H9 (cell line): ENCODE results near the gene SEMA3A. TPM values are rescaled to one million over a fixed set of nuclear protein-coding genes. Genes with fewer than 3 reads are reported as not detected.

Experiments
- DNase-seq: peaks from one replicate; pipeline ENCODE4 v3.0.0-alpha.2; 2017
- H2AFZ ChIP-seq: one replicate; pipeline ENCODE4 v1.6.1; 2013; ENCODE audit warnings: mild to moderate bottlenecking, low read length, control low read depth, moderate library complexity
- H2AK5ac ChIP-seq: 2 replicates; pipeline ENCODE4 v1.6.1; 2013; ENCODE audit warnings: low read length, control low read depth, mixed read lengths; ENCODE audit not compliant: insufficient read length
- H2BK120ac ChIP-seq: one replicate; pipeline ENCODE4 v1.6.1; 2013; ENCODE audit warnings: low read depth, mild to moderate bottlenecking, low read length, control low read depth, inconsistent platforms; ENCODE audit not compliant: poor library complexity, severe bottlenecking
- H2BK12ac ChIP-seq: 2 replicates; pipeline ENCODE4 v1.6.1; 2013; ENCODE audit warnings: low read length, control low read depth, mixed read lengths, low read depth; ENCODE audit not compliant: insufficient read length
- H2BK15ac ChIP-seq: 2 replicates; pipeline ENCODE4 v1.6.1; 2013; ENCODE audit warnings: low read depth, low read length, control low read depth
- H2BK20ac ChIP-seq: one replicate; pipeline ENCODE4 v1.6.1; 2013; ENCODE audit warnings: low read depth, mild to moderate bottlenecking, low read length, control low read depth, inconsistent platforms; ENCODE audit not compliant: poor library complexity, severe bottlenecking
- H2BK5ac ChIP-seq: 2 replicates; pipeline ENCODE4 v1.6.1; 2013; ENCODE audit warnings: low read length, control low read depth, mixed read lengths; ENCODE audit not compliant: insufficient read length
- H3K14ac ChIP-seq: 2 replicates; pipeline ENCODE4 v1.6.1; 2013; ENCODE audit warnings: low read length, control low read depth; ENCODE audit not compliant: insufficient read depth
- H3K18ac ChIP-seq: 2 replicates; pipeline ENCODE4 v1.6.1; 2013; ENCODE audit warnings: low read depth, mild to moderate bottlenecking, mixed read lengths, low read length, control low read depth; ENCODE audit not compliant: insufficient read length
- H3K23ac ChIP-seq: 2 replicates; pipeline ENCODE4 v1.6.1; 2013; ENCODE audit warnings: low read length, control low read depth, mixed read lengths, low read depth; ENCODE audit not compliant: insufficient read length
- H3K23me2 ChIP-seq: 2 replicates; pipeline ENCODE4 v1.6.1; 2013; ENCODE audit warnings: low read depth, mild to moderate bottlenecking, mixed read lengths, low read length, control low read depth; ENCODE audit not compliant: insufficient read length, poor library complexity, severe bottlenecking
- H3K27ac ChIP-seq: 2 replicates; pipeline ENCODE4 v1.5.1; 2013; ENCODE audit warnings: low read length, control low read depth, mixed read lengths, low read depth; ENCODE audit not compliant: insufficient read length
- H3K27me3 ChIP-seq: 2 replicates; pipeline ENCODE4 v1.6.1; 2013; ENCODE audit warnings: low read length, control low read depth, inconsistent platforms; ENCODE audit not compliant: insufficient read depth
- H3K4ac ChIP-seq: 2 replicates; pipeline ENCODE4 v1.6.1; 2013; ENCODE audit warnings: low read depth, mild to moderate bottlenecking, control low read depth, inconsistent platforms, low read length, moderate library complexity
- H3K4me1 ChIP-seq: 2 replicates; pipeline ENCODE4 v1.6.1; 2013; ENCODE audit warnings: low read length, control low read depth, inconsistent platforms; ENCODE audit not compliant: insufficient read depth
- H3K4me2 ChIP-seq: 2 replicates; pipeline ENCODE4 v1.6.1; 2013; ENCODE audit warnings: low read length, control low read depth, mixed read lengths; ENCODE audit not compliant: insufficient read length, insufficient read depth
- H3K56ac ChIP-seq: 2 replicates; pipeline ENCODE4 v1.6.1; 2013; ENCODE audit warnings: low read depth, mild to moderate bottlenecking, mixed read lengths, low read length, control low read depth; ENCODE audit not compliant: insufficient read length
- H3K79me1 ChIP-seq: 2 replicates; pipeline ENCODE4 v1.6.1; 2013; ENCODE audit warnings: low read depth, mild to moderate bottlenecking, moderate library complexity, low read length, control low read depth, inconsistent platforms; ENCODE audit not compliant: insufficient read depth, poor library complexity, severe bottlenecking
- H3K79me2 ChIP-seq: 2 replicates; pipeline ENCODE4 v1.6.1; 2013; ENCODE audit warnings: low read length, control low read depth, inconsistent platforms; ENCODE audit not compliant: insufficient read depth
- H3K9ac ChIP-seq: 2 replicates; pipeline ENCODE4 v1.6.1; 2013; ENCODE audit warnings: low read length, control low read depth, mixed read lengths; ENCODE audit not compliant: insufficient read length; ENCODE audit errors: extremely low read depth
- H3K9me3 ChIP-seq: one replicate; pipeline ENCODE4 v1.6.1; 2013; ENCODE audit warnings: low read depth, low read length, inconsistent platforms; ENCODE audit not compliant: control insufficient read depth
- H3T11ph ChIP-seq: one replicate; pipeline ENCODE4 v1.6.1; 2013; ENCODE audit warnings: mild to moderate bottlenecking, low read length, control low read depth, inconsistent platforms
- H4K20me1 ChIP-seq: one replicate; pipeline ENCODE4 v1.6.1; 2013; ENCODE audit not compliant: control insufficient read depth, insufficient read length, insufficient read depth
- H4K5ac ChIP-seq: 2 replicates; pipeline ENCODE4 v1.6.1; 2013; ENCODE audit warnings: low read depth, mild to moderate bottlenecking, mixed read lengths, low read length, control low read depth; ENCODE audit not compliant: insufficient read length
- H4K8ac ChIP-seq: replicated peaks from 2 replicates; pipeline ENCODE4 v1.6.1; 2013; ENCODE audit warnings: low read length, control low read depth, mixed read lengths, low read depth; ENCODE audit not compliant: insufficient read length
- H4K91ac ChIP-seq: 2 replicates; pipeline ENCODE4 v1.6.1; 2013; ENCODE audit warnings: low read depth, mild to moderate bottlenecking, moderate library complexity, mixed read lengths, low read length, control low read depth; ENCODE audit not compliant: insufficient read length
- H3K27ac Mint-ChIP-seq, 3 experiments: 2 replicates in 2 of 3; 3 replicates in 1 of 3; pipeline ENCODE4 v1.8.0; 2020 to 2021; ENCODE audit warnings: mixed read lengths in 3 of 3, mild to moderate bottlenecking in 1 of 3, moderate library complexity in 1 of 3
- H3K27me3 Mint-ChIP-seq: 2 replicates; pipeline ENCODE4 v1.8.0; 2021; ENCODE audit warnings: low read depth, mild to moderate bottlenecking, moderate library complexity, mixed read lengths
- H3K36me3 Mint-ChIP-seq, 3 experiments: 2 replicates in 2 of 3; 3 replicates in 1 of 3; pipeline ENCODE4 v1.8.0; 2020 to 2021; ENCODE audit warnings: low read depth in 3 of 3, mixed read lengths in 3 of 3; ENCODE audit not compliant: insufficient read depth in 1 of 3
- H3K4me1 Mint-ChIP-seq, 2 experiments: 2 replicates each; pipeline ENCODE4 v1.8.0; 2020; ENCODE audit warnings: mixed read lengths in 2 of 2
- H3K4me3 Mint-ChIP-seq, 2 experiments: 2 replicates in 1 of 2; 3 replicates in 1 of 2; pipeline ENCODE4 v1.8.0; 2020 to 2021; ENCODE audit warnings: mild to moderate bottlenecking in 2 of 2, mixed read lengths in 2 of 2, moderate library complexity in 1 of 2
- H3K9me3 Mint-ChIP-seq, 2 experiments: 2 replicates in 1 of 2; 3 replicates in 1 of 2; pipeline ENCODE4 v1.8.0; 2020; ENCODE audit warnings: mild to moderate bottlenecking in 2 of 2, mixed read lengths in 2 of 2, moderate library complexity in 1 of 2
- total RNA-seq: library from RNA; stranded (reverse); gene quantifications from 2 replicates; pipeline ENCODE4 v1.2.1, GENCODE V29; 2021
- TF ChIP-seq, protein P1 (sequence below): fragments of 200-600 bp; sonication (generic); conservative IDR thresholded peaks from 3 replicates; pipeline ENCODE4 v1.8.0; 2021; ENCODE audit warnings: antibody characterized with exemption, mild to moderate bottlenecking

SEMA3A gene
- total RNA-seq, 1 experiment from 2014 or later: 60.0 TPM

DNA sequence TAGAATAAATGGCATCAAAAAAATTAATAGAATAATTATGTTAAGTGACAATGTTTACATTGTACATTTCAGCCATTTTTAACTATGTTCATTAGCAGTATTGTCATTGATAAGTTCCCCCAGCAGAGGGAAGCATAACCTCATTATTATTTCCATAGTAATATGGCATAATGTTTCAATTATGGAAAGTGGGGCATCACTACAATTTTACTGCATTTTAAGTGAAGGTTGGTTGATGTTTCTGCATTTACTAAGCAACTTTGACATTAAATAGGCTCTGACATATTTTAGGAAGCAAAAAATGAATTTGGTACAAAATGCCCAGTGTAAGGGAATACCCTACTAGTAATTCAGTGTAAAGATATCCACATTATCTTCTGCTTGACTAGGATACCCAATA lies 218.3 kb downstream of the SEMA3A start:
- Histone ChIP-seq H3K9ac (no peak overlapping the region), H3K18ac (no peak overlapping the region), H3K4ac (no peak overlapping the region), H2BK15ac (no peak overlapping the region), H3K4me1 (no peaks in the 10 kb centered on the region), H4K20me1 (no peaks in the 10 kb centered on the region), H3T11ph (no peak overlapping the region), H2AFZ (no peak overlapping the region), H3K79me2 (no peaks in the 10 kb centered on the region), H2BK20ac (no peak overlapping the region), H4K8ac (no peak overlapping the region), H3K23ac (no peak overlapping the region), H3K23me2 (no peaks in the 10 kb centered on the region), H3K4me2 (no peak overlapping the region), H3K56ac (no peak overlapping the region), H3K9me3 (no peaks in the 10 kb centered on the region), H2BK120ac (no peak overlapping the region), H4K91ac (no peak overlapping the region), H3K14ac (no peak overlapping the region), H2BK5ac (no peak overlapping the region), H3K27me3 (no peaks in the 10 kb centered on the region), H4K5ac (no peak overlapping the region), H3K27ac (no peak overlapping the region), H2AK5ac (no peak overlapping the region), H3K79me1 (no peaks in the 10 kb centered on the region), H2BK12ac (no peak overlapping the region)
- Mint-ChIP-seq H3K27me3 (no peaks in the 10 kb centered on the region), H3K4me1 (no peaks in the 10 kb centered on the region), H3K36me3 (peaks cover 9 to 19% (median 12%) of the 10 kb centered on the region in 3 experiments; a peak in 6 of 7 replicates), H3K27ac (no peak overlapping the region), H3K4me3 (no peak overlapping the region), H3K9me3 (no peaks in the 10 kb centered on the region)
- TF ChIP-seq, protein P1, sequence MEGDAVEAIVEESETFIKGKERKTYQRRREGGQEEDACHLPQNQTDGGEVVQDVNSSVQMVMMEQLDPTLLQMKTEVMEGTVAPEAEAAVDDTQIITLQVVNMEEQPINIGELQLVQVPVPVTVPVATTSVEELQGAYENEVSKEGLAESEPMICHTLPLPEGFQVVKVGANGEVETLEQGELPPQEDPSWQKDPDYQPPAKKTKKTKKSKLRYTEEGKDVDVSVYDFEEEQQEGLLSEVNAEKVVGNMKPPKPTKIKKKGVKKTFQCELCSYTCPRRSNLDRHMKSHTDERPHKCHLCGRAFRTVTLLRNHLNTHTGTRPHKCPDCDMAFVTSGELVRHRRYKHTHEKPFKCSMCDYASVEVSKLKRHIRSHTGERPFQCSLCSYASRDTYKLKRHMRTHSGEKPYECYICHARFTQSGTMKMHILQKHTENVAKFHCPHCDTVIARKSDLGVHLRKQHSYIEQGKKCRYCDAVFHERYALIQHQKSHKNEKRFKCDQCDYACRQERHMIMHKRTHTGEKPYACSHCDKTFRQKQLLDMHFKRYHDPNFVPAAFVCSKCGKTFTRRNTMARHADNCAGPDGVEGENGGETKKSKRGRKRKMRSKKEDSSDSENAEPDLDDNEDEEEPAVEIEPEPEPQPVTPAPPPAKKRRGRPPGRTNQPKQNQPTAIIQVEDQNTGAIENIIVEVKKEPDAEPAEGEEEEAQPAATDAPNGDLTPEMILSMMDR: peak; percentile 77
- no peak for DNase-seq
